Stimulated activated CD8-positive, alpha-beta memory T cell treated with anti-CD3 and anti-CD28 coated beads, Interleukin-7, amount 100 ng/mL, for 1 hour (primary cell): ENCODE measurements around the gene ADNP.

Experiments used
- DNase-seq, 2 donors: peaks; one replicate each; pipeline ENCODE4 v3.0.0-alpha.2; 2020; ENCODE audit warnings: low read depth in 2 of 2

ADNP gene

DNA sequence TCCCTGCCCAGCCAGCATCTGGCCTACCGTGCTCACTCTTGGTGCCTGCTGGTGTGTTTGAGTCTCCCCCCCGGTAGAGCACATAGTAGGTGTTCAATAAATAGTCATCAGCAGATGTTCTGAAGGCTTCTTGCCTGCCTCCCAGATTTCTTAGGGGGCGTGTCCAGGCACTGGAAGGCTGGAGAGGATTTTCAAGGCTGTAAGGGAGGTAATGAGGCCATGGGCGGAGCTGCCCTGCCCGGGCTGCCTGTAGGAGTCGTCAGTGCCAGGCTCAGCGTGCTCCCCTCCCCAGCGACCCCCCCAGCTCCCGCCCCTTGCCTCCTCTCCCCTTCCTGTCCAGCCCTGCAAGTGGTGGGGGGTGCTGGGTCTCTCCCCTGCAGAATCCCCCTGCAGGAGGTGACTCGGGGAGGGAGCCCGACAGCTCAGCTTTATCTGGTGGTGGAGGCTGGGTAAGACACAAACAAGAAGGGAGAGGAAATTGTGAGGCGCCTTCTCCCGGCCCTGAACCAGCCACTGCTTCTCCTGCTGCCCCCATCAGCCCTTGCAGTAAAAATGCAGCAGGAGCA, 80.4 kb downstream of the ADNP start:
- no peak for DNase-seq

DNA sequence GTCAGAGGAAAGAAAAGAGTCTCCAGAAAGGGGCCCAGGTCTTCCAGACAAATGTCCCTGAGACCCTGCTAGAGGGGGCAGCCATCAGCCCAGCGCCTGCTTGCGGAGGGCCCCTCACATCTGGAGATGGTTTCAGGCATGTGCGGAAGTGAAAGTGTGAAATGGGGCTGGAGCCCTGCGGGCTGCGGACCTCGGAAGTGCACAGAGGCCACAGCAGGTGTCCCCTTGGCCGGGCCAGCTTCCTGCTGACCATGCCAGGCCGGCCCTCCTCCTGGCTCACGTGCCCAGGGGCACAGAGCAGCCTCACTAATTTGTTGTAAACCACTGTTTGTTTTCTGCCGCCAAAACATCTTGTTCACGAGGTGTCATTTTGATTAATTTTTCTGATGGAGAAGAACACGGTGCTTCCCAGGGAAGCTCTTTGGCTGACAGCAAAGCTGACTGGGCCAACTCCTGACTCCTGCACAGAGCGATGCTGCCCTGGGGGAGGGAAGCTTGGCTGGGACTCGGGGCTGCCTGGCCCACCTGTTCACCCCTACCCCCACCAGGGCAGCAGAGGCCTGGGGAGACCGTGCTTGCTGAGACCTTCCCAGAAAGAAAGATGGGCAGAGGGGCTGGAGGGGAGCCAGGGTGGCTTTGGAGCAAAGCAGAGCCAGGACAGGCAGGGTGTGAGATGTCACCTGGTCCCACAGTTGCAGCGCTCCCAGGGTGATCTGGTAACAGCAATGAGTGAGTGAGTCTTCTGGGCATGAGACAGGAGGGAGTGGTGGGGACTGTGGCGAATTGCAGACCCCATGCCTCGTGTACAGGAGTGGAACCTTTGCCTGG, 82.2 kb downstream of the ADNP start:
- DNase-seq = no peak

- no peak for DNase-seq
These were observed 82.9 kb downstream of the ADNP start for GRCh38 chr20:50848341-50848808.

DNA sequence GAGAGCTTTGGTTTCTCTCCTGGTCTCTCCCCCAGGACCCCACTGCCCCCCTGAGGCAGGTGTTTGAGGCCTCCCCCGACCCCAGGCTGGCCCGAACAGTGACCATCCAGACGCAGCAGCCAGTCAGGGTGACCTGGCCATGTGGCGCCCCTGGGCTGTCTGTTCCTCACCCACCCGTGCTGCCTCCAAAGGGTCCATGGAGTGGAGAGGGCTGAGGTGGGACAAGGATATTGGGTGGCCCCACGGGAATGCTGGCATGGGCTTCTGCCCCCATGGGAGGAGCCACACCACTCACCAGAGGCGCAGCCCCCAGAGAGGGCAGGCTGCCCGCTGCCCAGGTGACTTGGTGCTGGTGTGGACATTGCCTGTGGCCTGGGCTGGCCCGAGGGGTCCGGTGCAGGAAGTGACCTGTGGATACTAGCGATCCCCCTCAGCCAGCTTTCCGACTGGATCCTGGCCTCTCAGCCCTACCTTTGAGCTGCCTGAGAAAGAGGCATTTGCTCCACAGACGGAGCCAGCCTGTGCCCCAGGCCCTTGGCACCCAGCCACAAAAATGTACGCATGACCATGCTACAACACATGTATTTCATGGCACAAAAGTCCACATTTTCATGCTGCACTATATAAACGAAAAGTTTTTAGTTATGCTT, 85.5 kb downstream of the ADNP start:
- DNase-seq = no peak

GRCh38 chr20:50844430-50845100, 86.7 kb downstream of the ADNP start:
- peak; percentile 5 to 17 for DNase-seq

- no peak for DNase-seq
These were observed 87.6 kb downstream of the ADNP start for GRCh38 chr20:50843331-50844276.

DNA sequence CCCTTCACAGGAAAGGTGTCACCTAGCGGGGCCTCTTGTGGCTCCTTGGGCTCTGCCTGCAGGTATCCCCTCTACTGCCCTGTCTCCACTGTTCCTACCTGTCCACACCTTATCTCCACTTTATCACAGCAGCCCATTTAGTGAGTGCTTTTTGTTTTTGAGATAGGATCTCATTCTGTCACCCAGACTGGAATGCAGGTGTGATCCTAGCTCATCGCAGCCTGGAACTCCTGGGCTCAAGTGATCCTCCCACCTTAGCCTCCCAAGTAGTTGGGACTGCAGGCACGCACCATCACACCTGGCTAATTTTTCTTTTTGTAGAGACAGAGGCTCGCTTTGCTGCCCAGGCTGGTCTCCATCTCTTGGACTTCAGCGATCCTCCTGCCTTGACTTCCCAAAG, 88.4 kb downstream of the ADNP start:
- DNase-seq = no peak
